Measurements from ENCODE around the gene SH3BGRL2. TPM values are rescaled to one million over a fixed set of nuclear protein-coding genes. Genes with fewer than 3 reads are reported as not detected.
"Not testable (repeated sequence)": the region's sequence is repeated elsewhere in the genome, so short reads cannot be mapped to it uniquely, and the experiment has no call there.

Gene SH3BGRL2
- total and polyA plus RNA-seq, 7 donors: 16.0 to 115 (median 30.6) TPM

- Histone ChIP-seq H3K4me1 (no peaks in the 10 kb centered on the region), H3K27ac (no peak overlapping the region), H3K4me3 (no peak overlapping the region), H3K36me3 (no peaks in the 10 kb centered on the region), H3K9me3 (no peaks in the 10 kb centered on the region), H3K27me3 (no peaks in the 10 kb centered on the region)
- intact Hi-C loops (cut with DNase I): no loop called here
- 85 to 93% methylated on average over 6 of the region's 6 CpGs for WGBS, 2 donors
- TF ChIP-seq POLR2A (IDR thresholded peaks at IDR 0.05) (no peak), CTCF (IDR thresholded peaks at IDR 0.05) (no peak), POLR2AphosphoS5 (IDR thresholded peaks at IDR 0.05) (no peak), EP300 (IDR thresholded peaks at IDR 0.05) (no peak)
- DNase-seq: no peak
Observed at GRCh38 chr6:79613912-79614311, 17.2 kb upstream of the SH3BGRL2 start.

GRCh38 chr6:79614326-79615305 lies 16.5 kb upstream of the SH3BGRL2 start:
- WGBS, 2 donors: 90% methylated on average over 7 of the region's 7 CpGs
- H3K4me3 ChIP-seq: no peak overlapping the region
- H3K27me3 ChIP-seq: no peaks in the 10 kb centered on the region
- DNase-seq: no peak
- intact Hi-C loops (cut with DNase I): no loop called here
- no peak overlapping the region for H3K27ac ChIP-seq
- no peaks in the 10 kb centered on the region for H3K36me3 ChIP-seq
- H3K9me3 ChIP-seq: no peaks in the 10 kb centered on the region
- TF ChIP-seq EP300 (IDR thresholded peaks at IDR 0.05): no peak
- no peak for TF ChIP-seq POLR2A (IDR thresholded peaks at IDR 0.05)
- no peak for TF ChIP-seq POLR2AphosphoS5 (IDR thresholded peaks at IDR 0.05)
- TF ChIP-seq CTCF (IDR thresholded peaks at IDR 0.05): no peak
- H3K4me1 ChIP-seq: no peaks in the 10 kb centered on the region

GRCh38 chr6:79617518-79617941 lies 13.6 kb upstream of the SH3BGRL2 start:
- intact Hi-C loops (cut with DNase I): no loop called here
- no peak overlapping the region for H3K4me3 ChIP-seq
- no peaks in the 10 kb centered on the region for H3K9me3 ChIP-seq
- H3K27me3 ChIP-seq: no peaks in the 10 kb centered on the region
- DNase-seq: no peak
- no peak overlapping the region for H3K27ac ChIP-seq
- WGBS, 2 donors: 15 to 65% methylated on average over 1 of the region's 1 CpG
- TF ChIP-seq POLR2A (IDR thresholded peaks at IDR 0.05): no peak
- TF ChIP-seq CTCF (IDR thresholded peaks at IDR 0.05): no peak
- TF ChIP-seq POLR2AphosphoS5 (IDR thresholded peaks at IDR 0.05): no peak
- no peak for TF ChIP-seq EP300 (IDR thresholded peaks at IDR 0.05)
- H3K4me1 ChIP-seq: no peaks in the 10 kb centered on the region
- no peaks in the 10 kb centered on the region for H3K36me3 ChIP-seq

- H3K9me3 ChIP-seq; H3K27ac ChIP-seq; intact Hi-C loops (cut with DNase I); DNase-seq; H3K27me3 ChIP-seq; H3K4me3 ChIP-seq; H3K4me1 ChIP-seq; H3K36me3 ChIP-seq: not testable (repeated sequence)
- WGBS, 2 donors: 91 to 93% methylated on average over 13 of the region's 13 CpGs
Observed at GRCh38 chr6:79618425-79618824, 12.7 kb upstream of the SH3BGRL2 start.

- Histone ChIP-seq H3K27me3 (no peaks in the 10 kb centered on the region), H3K4me3 (no peak overlapping the region), H3K36me3 (no peaks in the 10 kb centered on the region), H3K9me3 (no peaks in the 10 kb centered on the region), H3K4me1 (no peaks in the 10 kb centered on the region), H3K27ac (no peak overlapping the region)
- intact Hi-C loops (cut with DNase I): no loop called here
- DNase-seq: no peak
- WGBS, 2 donors: 87 to 95% methylated on average over 2 of the region's 2 CpGs
- TF ChIP-seq POLR2A (IDR thresholded peaks at IDR 0.05): no peak
- TF ChIP-seq POLR2AphosphoS5 (IDR thresholded peaks at IDR 0.05): no peak
- no peak for TF ChIP-seq EP300 (IDR thresholded peaks at IDR 0.05)
- TF ChIP-seq CTCF (IDR thresholded peaks at IDR 0.05): no peak
Observed at GRCh38 chr6:79621579-79621978, 9.6 kb upstream of the SH3BGRL2 start.

Measured in sigmoid colon (tissue), 7 donors.